Astrocyte of the cerebellum (primary cell): ENCODE results near the gene CFAP74.

Experiments used
- DNase-seq: peaks from one replicate; pipeline ENCODE4 v3.0.0-alpha.2; 2011; ENCODE audit warnings: low read depth
- H3K4me3 ChIP-seq: 2 replicates; pipeline ENCODE4 v1.5.1; 2011; ENCODE audit warnings: mild to moderate bottlenecking, low read depth, low read length, moderate library complexity
- CTCF ChIP-seq: IDR thresholded peaks from 2 replicates; pipeline ENCODE4 v1.5.1; 2012; ENCODE audit warnings: low read length, low read depth, moderate library complexity, mild to moderate bottlenecking; ENCODE audit errors: missing control alignments
- in situ Hi-C: cut with HindIII; loops from 2 replicates; pipeline ENCODE4 v1.10.0; 2017; ENCODE audit warnings: low sequenced_read_pairs

Gene CFAP74

GRCh38 chr1:1969505-1969900, 34.1 kb downstream of the CFAP74 start:
- in situ Hi-C loops, result no loop called here
- no peak for TF ChIP-seq CTCF
- DNase-seq, result no peak
- no peak overlapping the region for H3K4me3 ChIP-seq

GRCh38 chr1:1968767-1969504, 34.6 kb downstream of the CFAP74 start:
- H3K4me3 ChIP-seq, result no peak overlapping the region
- in situ Hi-C loops, result no loop called here
- no peak for DNase-seq
- TF ChIP-seq CTCF, result no peak

GRCh38 chr1:1967879-1968278, 35.7 kb downstream of the CFAP74 start:
- TF ChIP-seq CTCF, result no peak
- in situ Hi-C loops, result no loop called here
- H3K4me3 ChIP-seq, result no peak overlapping the region
- DNase-seq, result no peak

- H3K4me3 ChIP-seq, result no peak overlapping the region
- in situ Hi-C loops, result no loop called here
- no peak for DNase-seq
- TF ChIP-seq CTCF, result no peak
Measured at GRCh38 chr1:1967151-1967550, 36.4 kb downstream of the CFAP74 start.

GRCh38 chr1:1966071-1966740, 37.4 kb downstream of the CFAP74 start:
- H3K4me3 ChIP-seq, result no peak overlapping the region
- no peak for DNase-seq
- in situ Hi-C loops, result no loop called here
- TF ChIP-seq CTCF, result no peak

- DNase-seq, result no peak
- TF ChIP-seq CTCF, result no peak
- H3K4me3 ChIP-seq, result no peak overlapping the region
- in situ Hi-C loops, result no loop called here
Measured at GRCh38 chr1:1965546-1965945, 38.0 kb downstream of the CFAP74 start.
